NCI-H2171 treated with DMSO at 0.1 percent for 48 hours (cell line): Measurements from ENCODE around the gene HS6ST3.
"Not testable (repeated sequence)": the region's sequence is repeated elsewhere in the genome, so short reads cannot be mapped to it uniquely, and the experiment has no call there.

Experiments used
- DNase-seq: peaks from one replicate; lab custom pipeline; 2025; lab: John Stamatoyannopoulos, UW

HS6ST3 gene

DNA sequence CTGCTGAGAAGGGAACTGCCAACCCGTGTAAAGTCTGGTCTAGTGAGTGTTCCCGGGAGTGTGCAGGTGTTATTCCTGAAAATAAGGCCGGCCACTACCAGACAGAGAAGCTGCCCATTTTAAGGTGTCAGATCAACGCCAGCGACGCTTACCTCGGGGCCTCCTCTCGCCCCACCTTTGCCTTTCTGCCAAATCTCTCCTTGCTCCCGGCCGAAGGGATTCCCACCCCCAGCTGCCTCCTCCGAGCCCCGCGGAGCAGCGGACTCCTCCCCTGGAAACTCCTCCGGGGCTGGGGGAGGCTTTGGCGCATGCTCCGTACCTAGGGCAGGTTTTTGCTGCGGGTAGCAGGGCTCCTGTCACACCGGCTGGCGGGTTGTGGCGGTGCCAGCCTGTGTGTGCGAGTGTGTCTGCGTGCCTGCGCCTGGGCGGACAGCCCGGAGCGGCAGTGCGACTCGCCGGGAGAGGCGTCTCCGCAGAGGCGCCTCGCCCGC, at the start of gene HS6ST3:
Gene HS6ST3 (plus strand): TSS at position 359 of the 491 bp plus-strand sequence.
- DNase-seq = peak; percentile 82

DNA sequence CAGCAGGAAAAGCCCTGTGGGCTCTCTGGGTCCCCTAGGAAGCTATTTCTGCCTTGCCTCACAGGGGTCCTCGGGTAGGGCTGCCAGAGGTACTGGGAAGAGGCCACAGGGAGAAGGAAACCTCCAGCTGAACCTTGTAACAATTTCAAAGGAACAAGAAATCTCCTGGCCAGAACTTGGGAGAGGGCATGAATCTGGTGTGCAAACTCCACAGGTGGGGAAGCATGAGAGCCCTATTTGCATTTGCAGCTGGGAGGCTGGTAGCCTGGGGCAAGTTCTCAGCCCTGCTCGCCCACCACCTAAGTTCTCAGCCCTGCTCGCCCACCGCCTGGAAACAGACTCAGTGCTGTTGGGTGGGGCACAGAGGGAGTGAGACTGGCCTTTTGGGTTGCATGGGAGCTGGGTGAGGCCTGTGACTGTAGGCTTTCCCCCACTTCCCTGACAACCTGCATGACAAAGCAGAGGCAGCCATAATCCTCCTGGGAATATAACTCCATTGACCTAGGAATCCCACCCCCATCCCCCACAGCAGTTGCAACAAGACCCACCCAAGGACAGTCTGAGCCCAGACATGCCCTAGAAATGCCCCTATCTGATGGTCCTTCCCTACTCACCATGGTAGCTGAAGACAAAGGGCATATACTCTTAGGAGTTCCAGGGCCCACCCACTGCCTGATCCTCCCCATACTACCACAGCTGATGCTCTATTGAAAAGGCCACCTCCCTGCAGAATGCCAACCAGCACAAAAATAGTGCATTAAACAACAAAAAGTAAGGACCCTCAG, 48.4 kb upstream of the HS6ST3 start:
- DNase-seq = no peak

DNA sequence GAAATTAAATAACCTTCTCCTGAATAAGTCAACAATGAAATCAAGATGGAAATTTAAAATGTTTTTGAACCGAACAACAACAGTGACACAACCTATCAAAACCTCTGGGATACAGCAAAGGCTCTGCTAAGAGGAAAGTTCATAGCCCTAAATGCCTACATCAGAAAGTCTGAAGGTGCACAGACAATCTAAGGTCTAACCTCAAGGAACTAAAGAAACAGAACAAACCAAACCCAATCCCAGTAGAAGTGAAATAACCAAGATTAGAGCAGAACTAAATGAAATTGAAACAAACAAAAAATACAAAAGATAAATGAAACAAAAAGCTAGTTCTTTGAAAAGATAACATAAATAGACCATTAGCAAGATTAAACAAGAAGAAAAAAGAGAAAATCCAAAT, 45.7 kb upstream of the HS6ST3 start:
- no peak for DNase-seq

DNA sequence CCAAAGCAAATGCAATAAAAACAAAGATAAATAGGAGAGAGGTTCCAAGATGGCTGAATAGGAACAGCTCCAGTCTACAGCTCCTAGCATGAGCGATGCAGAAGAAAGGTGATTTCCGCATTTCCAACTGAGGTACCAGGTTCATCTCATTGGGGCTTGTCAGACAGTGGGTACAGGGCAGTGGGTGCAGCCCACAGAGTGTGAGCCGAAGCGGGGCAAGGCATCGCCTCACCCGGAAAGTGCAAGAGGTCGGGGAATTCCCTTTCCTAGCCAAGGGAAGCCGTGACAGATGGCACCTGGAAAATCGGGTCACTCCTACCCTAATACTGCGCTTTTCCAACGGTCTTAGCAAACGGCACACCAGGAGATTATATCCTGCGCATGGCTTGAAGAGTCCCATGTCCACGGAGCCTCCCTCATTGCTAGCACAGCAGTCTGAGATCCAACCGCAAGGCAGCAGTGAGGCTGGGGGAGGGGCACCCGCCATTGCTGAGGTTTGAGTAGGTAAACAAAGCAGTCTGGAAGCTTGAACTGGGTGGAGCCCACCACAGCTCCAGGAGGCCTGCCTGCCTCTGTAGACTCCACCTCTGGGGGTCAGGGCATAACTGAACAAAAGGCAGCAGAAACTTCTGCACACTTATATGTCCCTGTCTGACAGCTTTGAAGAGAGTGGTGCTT, 43.3 kb upstream of the HS6ST3 start:
- DNase-seq = not testable (repeated sequence)

DNA sequence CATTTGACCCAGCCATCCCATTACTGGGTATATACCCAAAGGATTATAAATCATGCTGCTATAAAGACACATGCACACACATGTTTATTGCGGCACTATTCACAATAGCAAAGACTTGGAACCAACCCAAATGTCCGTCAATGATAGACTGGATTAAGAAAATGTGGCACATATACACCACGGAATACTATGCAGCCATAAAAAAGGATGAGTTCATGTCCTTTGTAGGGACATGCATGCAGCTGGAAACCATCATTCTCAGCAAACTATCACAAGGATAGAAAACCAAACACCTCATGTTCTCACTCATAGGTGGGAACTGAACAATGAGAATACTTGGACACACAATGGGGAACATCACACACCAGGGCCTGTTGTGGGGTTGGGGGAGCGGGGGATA, 39.0 kb upstream of the HS6ST3 start:
- DNase-seq = not testable (repeated sequence)

DNA sequence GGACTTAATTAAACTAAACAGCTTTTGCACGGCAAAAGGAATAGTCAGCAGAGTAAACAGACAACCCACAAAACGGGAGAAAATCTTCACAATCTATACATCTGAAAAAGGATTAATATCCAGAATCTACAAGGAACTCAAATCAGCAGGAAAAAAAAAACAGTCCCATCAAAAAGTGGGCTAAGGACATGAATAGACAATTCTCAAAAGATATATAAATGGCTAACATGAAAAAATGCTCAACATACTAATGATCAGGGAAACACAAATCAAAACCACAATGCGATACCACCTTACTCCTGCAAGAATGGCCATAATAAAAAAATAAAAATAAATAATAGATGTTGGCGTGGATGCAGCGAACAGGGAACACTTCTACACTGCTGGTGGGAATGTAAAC, 38.4 kb upstream of the HS6ST3 start:
- not testable (repeated sequence) for DNase-seq

DNA sequence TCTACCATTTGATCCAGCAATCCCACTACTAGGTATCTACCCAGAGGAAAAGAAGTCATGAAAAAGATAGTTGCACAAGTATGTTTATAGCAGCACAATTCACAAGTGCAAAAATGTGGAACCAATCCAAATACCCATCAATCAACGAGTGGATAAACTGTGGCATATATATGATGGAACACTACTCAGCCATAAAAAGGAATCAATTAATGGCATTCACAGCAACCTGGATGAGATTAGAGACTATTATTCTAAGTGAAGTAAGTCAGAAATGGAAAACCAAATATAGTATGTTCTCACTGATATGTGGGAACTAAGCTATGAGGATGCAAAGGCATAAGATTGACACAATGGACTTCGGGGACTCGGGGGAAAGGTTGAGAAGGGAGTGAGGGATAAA, 38.0 kb upstream of the HS6ST3 start:
- DNase-seq = not testable (repeated sequence)

DNA sequence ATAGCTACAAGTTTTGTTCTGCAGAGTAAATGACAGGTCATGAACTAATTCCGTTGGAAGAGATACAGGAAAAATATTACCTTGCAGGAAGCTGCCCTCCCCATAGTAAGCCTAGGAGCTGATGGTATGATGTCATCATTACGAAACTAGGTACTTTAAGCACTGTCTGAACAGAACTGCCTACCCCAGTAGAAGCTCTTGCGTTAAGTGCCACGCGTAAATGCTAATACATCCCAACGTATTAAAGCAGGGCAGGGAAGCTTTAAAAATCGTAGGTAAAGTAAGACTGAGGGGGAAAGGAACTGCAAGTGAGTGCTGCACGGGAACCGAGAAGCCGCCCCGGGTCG, 37.3 kb upstream of the HS6ST3 start:
- peak; percentile 50 for DNase-seq

DNA sequence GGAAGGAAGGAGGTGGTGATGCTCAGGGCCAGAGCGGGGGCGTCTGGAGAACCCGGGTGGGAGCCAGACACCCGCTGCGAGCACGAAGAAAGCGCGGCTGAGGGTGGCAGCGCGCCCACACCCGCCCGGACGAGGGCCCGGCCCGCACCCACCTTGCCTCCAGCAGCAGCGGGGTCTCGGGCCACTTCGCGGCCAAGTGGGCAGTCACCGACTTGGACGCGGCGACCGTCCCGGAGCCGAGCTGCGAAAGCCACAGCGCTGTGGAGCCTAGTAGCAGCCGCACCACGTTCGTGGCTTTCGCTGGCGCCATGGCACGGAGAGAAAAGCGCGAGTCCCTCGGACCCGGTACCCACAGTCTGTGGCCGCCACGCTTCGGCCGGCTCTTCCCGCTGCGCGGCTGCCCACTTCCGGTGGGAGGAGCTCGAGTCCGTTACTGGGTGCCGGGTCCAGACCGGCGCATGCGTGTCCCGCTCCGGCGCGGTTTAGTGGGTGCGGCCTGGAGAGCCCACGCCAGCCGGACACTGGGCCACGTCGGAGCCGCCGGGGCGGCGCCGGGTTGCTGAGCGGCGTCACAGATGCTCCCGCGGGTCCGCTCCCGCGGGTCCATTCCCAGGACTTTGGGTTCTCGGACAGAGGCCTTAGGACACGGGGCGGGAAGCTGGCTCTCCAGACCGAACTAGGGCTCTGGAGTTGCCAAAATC, 36.8 kb upstream of the HS6ST3 start, which contains the start of gene UGGT2:
Gene UGGT2 (minus strand): TSS at position 399 of the 701 bp plus-strand sequence. CDS start 89 bp downstream, at position 310.
- DNase-seq = peak; percentile 74

DNA sequence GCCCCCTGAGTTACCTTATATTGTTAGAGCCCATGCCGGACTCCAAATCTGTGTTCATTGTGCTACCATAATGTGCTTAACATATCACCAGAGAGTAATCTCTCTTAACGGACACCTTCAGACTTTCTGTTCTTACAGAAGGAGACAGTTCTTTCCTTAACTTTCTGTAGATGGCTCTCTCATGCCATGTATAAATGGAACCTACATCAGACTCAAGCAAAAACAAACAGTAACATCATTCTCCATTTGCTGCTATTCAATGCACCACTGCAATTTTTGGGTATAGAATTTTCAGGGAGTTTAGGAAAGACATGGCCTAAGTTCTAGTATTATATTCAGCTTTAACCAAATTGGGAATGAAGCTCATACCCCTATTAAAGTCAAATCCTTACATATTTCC, 24.1 kb upstream of the HS6ST3 start:
- DNase-seq = no peak

DNA sequence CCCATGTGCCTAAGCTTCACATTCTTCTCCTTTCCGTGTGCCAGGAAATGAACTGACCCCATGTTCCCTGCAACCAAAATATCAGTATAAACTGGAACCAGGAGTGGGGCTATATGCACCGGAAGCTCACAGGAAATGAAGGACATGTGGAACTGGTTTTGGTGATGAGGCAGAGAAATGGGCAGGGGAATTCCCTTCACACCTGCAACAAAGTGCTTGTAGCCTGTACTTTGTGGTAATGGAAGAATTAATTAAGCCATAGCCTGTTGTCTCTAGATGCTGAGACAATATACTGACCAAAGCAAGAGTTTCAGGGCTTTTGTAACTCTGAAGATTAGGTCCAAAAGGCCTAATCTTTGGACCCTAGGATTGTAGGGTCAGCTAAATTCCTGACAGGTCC, 21.2 kb upstream of the HS6ST3 start:
- no peak for DNase-seq

DNA sequence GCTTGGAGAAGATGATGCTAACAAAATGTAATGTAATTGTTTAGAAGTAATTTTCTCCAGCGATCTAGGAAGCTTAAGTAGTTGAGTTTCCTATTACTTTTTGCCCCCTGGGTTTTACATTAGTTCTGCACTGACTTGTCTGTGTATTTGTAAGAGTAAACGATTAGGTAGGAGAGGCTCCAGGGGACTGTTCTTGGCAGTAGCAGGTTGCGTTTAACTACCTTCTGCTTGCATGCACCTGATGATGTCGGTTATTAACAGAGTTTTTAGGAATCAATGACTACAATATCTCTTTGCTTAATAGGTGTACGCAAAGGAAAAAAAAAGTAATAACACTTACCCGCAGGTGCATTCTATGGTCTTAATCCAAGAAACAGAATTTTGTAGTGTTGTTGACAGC, 18.4 kb upstream of the HS6ST3 start:
- peak; percentile 72 for DNase-seq

DNA sequence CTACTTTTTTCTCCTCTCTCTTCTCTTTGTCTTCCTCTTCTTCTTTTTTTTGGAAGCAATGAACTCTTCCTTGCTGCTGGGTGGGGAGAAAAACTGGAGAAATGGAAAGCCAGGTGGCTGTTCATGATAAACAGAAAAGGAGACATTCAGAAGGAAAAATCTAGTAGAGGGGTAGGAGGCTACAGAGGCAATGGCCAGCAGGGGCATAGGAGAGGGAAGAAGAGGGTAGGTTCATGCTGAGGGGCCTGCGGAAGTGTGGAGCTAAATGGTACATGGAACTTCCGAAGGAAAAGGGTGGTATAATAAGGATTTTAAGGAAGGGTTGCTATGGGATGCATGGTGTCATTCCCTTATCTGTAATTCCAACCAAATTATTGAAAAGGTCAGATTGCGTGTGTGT, 17.5 kb upstream of the HS6ST3 start:
- DNase-seq = peak; percentile 6

DNA sequence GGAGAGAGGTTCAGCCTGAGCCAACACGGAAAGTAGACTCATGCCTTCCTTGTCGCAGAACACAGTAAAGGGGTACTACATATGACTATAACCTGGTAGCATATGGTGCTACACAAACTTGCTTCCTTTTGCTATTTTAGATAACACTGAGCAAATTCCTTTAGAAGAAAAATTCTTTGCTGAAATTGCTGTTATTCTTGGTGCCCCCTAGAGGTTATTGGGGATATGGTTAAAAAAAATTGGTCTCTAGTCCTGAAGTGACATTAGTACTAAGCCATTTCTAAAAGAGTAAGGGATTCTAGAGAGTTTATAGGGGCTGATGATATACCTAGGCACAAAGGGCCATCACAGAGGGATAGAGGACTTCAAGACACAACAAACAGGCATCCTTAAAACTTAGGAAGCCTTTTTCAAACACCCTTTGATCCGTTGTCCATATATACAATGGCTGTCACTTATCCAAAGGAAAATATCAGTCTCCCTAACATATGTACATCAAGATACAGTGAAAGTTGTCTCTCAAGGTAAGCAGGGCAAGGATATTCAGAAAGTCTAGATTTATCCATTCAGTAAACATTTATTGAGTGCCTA, 13.9 kb upstream of the HS6ST3 start:
- DNase-seq = peak; percentile 30

DNA sequence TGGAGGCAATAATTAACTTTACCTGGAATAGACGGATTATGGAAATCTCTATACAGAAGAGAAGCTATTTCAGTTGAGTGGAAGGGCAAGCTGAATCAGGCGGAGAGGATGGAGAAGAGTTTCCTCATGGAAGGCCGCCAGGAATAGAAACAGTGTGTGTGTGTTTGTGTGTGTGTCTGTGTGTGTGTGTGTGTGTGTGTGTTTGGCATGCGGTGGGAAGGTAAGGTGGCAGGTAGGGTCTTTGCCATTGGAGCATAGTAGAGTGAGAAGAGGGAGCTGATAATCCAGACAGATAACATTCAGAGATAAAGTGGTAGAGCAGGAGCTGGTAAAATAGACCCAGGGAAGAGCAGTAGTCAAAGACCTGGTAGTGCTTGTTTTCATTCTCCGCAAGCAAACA, 9.2 kb upstream of the HS6ST3 start:
- DNase-seq = no peak

DNA sequence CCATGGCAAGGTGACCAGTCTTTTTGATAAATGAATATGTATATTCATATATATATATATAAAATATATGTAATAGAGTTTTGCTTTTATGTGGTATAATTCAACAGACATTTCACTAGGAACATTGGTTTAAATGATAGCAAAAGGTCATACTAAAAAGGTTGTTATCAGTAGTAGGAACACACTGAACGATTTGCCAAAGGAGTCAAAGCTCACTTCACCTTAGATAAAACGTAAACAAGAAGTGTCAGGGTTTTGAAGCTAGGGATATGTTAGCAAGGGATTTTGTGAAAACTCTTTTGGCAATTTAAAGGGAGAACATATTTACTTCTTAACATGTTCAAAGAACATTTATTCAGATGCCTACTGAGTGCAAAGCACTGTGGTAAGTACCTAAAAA, 8.0 kb upstream of the HS6ST3 start:
- no peak for DNase-seq

DNA sequence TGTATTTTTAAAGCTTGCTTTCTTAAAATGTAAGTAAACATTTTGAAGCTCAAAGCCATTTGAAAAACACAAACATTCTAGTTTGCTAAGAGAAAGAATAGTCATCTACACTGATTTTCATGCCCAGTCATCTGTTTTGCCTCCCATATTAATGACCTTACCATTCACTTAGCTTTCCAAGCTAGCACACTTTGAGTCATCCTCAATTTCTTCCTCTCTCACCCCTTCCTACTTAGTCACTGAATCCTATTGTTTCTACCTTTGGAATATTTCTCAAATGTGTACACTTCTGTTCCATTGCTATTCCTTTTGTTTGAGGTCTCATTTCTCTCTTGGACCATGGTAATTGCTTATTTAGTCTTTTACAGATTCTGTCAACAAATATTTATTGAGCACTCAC, 7.3 kb upstream of the HS6ST3 start:
- DNase-seq = no peak

DNA sequence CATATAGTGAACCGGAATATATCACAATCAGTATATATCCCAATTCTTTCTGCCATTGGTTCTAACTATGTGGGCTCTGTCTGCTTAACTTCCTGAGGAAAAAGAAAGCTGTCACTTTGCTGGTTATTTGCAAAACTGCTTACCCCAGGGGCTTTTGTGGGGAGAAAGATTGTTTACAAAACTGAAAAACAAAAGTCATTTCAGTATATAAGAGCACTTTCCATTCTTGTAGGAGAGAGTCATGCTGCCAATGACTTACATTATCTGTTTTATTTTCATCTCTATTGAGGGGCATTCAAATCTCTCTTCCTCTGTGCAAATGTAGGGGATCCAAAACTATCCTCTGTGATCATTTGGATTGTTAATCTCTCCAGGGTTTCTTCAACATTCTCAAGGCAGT, 3.2 kb upstream of the HS6ST3 start:
- no peak for DNase-seq

DNA sequence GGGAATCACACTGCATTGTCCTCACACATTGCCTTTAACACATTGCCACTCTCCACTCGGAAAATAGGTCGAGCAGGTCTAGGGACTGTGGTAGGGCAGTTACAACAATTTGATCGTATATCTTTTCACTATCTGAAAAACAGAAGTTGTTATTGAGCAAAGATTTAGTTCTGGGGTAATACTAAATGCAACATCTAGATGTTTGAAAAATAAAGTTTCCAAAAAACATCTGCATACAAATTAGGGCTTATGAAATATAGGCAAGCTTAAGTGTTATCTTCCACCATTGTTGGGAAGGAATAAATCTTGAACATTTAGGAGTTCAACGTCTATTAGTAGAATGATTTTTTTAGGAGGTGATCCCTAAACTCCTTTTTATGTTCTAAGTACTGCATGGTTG, 768 bp upstream of the HS6ST3 start:
- DNase-seq = no peak

DNA sequence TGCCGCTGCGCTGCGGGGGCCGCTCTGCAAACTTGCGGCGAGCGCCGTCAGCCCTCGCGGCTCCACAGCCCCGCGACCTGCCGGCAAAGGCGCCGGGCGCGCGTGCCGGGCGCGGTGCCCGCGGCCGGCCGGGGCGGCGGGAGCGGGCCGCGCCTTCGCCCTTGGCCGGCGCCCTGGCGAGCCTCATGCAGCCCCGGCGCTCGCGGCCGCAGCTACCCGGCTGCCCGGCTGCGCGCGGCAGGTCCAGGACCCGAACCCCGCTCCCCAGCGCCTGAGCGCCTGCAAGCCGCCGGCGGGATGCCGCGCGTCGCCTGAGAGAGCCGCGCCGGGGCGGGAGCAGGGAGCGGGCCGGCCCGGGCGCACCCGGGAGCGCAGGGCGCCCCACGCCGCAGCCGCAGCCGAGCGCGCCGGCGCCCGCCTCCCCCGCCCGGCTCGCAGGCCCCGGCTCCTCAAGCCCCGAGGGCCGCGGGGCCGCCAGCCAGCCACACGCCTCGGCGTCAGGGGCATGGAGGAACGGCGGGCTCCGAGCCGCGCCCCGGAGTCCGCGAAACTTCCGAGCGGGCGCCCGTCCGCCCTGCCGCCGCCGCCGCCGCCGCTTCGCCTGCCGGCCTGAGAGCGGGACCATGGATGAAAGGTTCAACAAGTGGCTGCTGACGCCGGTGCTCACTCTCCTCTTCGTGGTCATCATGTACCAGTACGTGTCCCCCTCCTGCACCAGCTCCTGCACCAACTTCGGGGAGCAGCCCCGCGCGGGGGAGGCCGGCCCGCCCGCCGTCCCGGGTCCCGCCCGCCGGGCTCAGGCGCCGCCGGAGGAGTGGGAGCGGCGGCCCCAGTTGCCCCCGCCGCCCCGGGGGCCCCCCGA, 564 bp downstream of the HS6ST3 start:
- peak; percentile 4 for DNase-seq
